Astrocyte (in vitro differentiated cells and primary cell): Measurements from ENCODE around the gene PHF21B. TPM values are rescaled to one million over a fixed set of nuclear protein-coding genes. Genes with fewer than 3 reads are reported as not detected.

Experiments
- DNase-seq: peaks from one replicate; pipeline ENCODE4 v3.0.0-alpha.2; 2010; ENCODE audit warnings: low read depth
- FAIRE-seq: peaks from 2 replicates; lab custom pipeline; 2011; peaks lifted over from hg19 to GRCh38; lab: Jason Lieb, UNC
- H2AFZ ChIP-seq: 2 replicates; pipeline ENCODE4 v1.6.0; 2012; ENCODE audit warnings: low read depth, low read length, inconsistent platforms
- H3K27ac ChIP-seq: 2 replicates; pipeline ENCODE4 v1.5.1; 2011; ENCODE audit warnings: low read depth, low read length, inconsistent platforms
- H3K27me3 ChIP-seq: 2 replicates; pipeline ENCODE4 v1.6.0; 2011; ENCODE audit warnings: low read length, inconsistent platforms; ENCODE audit not compliant: insufficient read depth
- H3K36me3 ChIP-seq: 2 replicates; pipeline ENCODE4 v1.5.1; 2011; ENCODE audit warnings: low read length, inconsistent platforms; ENCODE audit not compliant: insufficient read depth
- H3K4me1 ChIP-seq: 2 replicates; pipeline ENCODE4 v1.5.1; 2011; ENCODE audit warnings: low read length, inconsistent platforms; ENCODE audit not compliant: insufficient read depth
- H3K4me2 ChIP-seq: 2 replicates; pipeline ENCODE4 v1.6.0; 2012; ENCODE audit warnings: low read length, inconsistent platforms
- H3K4me3 ChIP-seq: 2 replicates; pipeline ENCODE4 v1.5.1; 2011; ENCODE audit warnings: low read depth, mild to moderate bottlenecking, low read length, inconsistent platforms; ENCODE audit not compliant: insufficient read depth
- H3K79me2 ChIP-seq: 2 replicates; pipeline ENCODE4 v1.6.0; 2012; ENCODE audit warnings: mild to moderate bottlenecking, low read length, inconsistent platforms; ENCODE audit not compliant: insufficient read depth
- H3K9ac ChIP-seq: 2 replicates; pipeline ENCODE4 v1.6.0; 2012; ENCODE audit warnings: mild to moderate bottlenecking, low read length, inconsistent platforms
- H3K9me3 ChIP-seq: 2 replicates; pipeline ENCODE4 v1.5.1; 2012; ENCODE audit warnings: low read depth, mild to moderate bottlenecking, low read length, inconsistent platforms; ENCODE audit not compliant: insufficient read depth
- H4K20me1 ChIP-seq: 2 replicates; pipeline ENCODE4 v1.6.0; 2012; ENCODE audit warnings: low read length, inconsistent platforms; ENCODE audit not compliant: insufficient read depth
- H3K27ac Mint-ChIP-seq: one replicate; pipeline ENCODE4 v1.8.0; 2021; ENCODE audit warnings: mild to moderate bottlenecking, mixed read lengths; ENCODE audit not compliant: unreplicated experiment
- H3K27me3 Mint-ChIP-seq: one replicate; pipeline ENCODE4 v1.8.0; 2021; ENCODE audit warnings: low read depth, mixed read lengths; ENCODE audit not compliant: unreplicated experiment
- H3K36me3 Mint-ChIP-seq: one replicate; pipeline ENCODE4 v1.8.0; 2021; ENCODE audit warnings: low read depth, mixed read lengths; ENCODE audit not compliant: unreplicated experiment
- H3K4me1 Mint-ChIP-seq: one replicate; pipeline ENCODE4 v1.8.0; 2021; ENCODE audit warnings: low read depth, mixed read lengths; ENCODE audit not compliant: unreplicated experiment
- H3K4me3 Mint-ChIP-seq: one replicate; pipeline ENCODE4 v1.8.0; 2021; ENCODE audit warnings: mild to moderate bottlenecking, moderate library complexity, mixed read lengths; ENCODE audit not compliant: unreplicated experiment
- H3K9me3 Mint-ChIP-seq: one replicate; pipeline ENCODE4 v1.8.0; 2021; ENCODE audit warnings: mild to moderate bottlenecking, mixed read lengths; ENCODE audit not compliant: unreplicated experiment
- CTCF ChIP-seq: IDR thresholded peaks from 2 replicates; pipeline ENCODE4 v1.5.1; 2011; ENCODE audit warnings: low read depth, mild to moderate bottlenecking, inconsistent platforms, low read length, moderate library complexity; ENCODE audit not compliant: insufficient read depth
- EZH2 ChIP-seq: IDR thresholded peaks from 2 replicates; pipeline ENCODE4 v1.6.1; 2012; ENCODE audit warnings: mild to moderate bottlenecking, low read length, inconsistent platforms; ENCODE audit not compliant: insufficient read depth
- total RNA-seq: library from RNA; stranded (reverse); gene quantifications from 2 replicates; pipeline ENCODE4 v1.2.1, GENCODE V29; 2021

The PHF21B gene
- total RNA-seq, 1 donor from 2014 or later: 6.3 TPM

- Histone ChIP-seq H3K27me3 (no peaks in the 10 kb centered on the region), H4K20me1 (peaks cover 32% of the 10 kb centered on the region)
Measured at GRCh38 chr22:44974454-44974853, 35.4 kb downstream of the PHF21B start.

GRCh38 chr22:44973829-44974228 lies 36.0 kb downstream of the PHF21B start:
- Mint-ChIP-seq H3K4me3 (no peak overlapping the region), H3K27me3 (peaks cover 3% of the 10 kb centered on the region), H3K4me1 (no peaks in the 10 kb centered on the region), H3K9me3 (no peaks in the 10 kb centered on the region), H3K36me3 (peaks cover 3% of the 10 kb centered on the region), H3K27ac (no peak overlapping the region)
- Histone ChIP-seq H2AFZ (no peak overlapping the region), H3K79me2 (no peaks in the 10 kb centered on the region), H3K4me1 (no peaks in the 10 kb centered on the region), H3K27ac (no peak overlapping the region), H3K4me3 (no peak overlapping the region), H3K36me3 (no peaks in the 10 kb centered on the region), H3K4me2 (no peak overlapping the region), H3K27me3 (no peaks in the 10 kb centered on the region), H3K9me3 (no peaks in the 10 kb centered on the region), H3K9ac (no peak overlapping the region), H4K20me1 (peaks cover 32% of the 10 kb centered on the region)
- TF ChIP-seq EZH2: no peak
- no peak for TF ChIP-seq CTCF
- DNase-seq (no peak), FAIRE-seq (no peak)

More at GRCh38 chr22:44974454-44974853, 35.4 kb downstream of the PHF21B start:
- no peak overlapping the region for H3K9ac ChIP-seq
- peaks cover 3% of the 10 kb centered on the region for H3K27me3 Mint-ChIP-seq
- H3K27ac Mint-ChIP-seq: no peak overlapping the region
- H3K79me2 ChIP-seq: no peaks in the 10 kb centered on the region
- no peaks in the 10 kb centered on the region for H3K4me1 Mint-ChIP-seq
- H3K4me1 ChIP-seq: no peaks in the 10 kb centered on the region
- H3K27ac ChIP-seq: no peak overlapping the region
- DNase-seq (no peak), FAIRE-seq (no peak)
- no peaks in the 10 kb centered on the region for H3K36me3 ChIP-seq
- no peaks in the 10 kb centered on the region for H3K9me3 ChIP-seq
- peaks cover 3% of the 10 kb centered on the region for H3K36me3 Mint-ChIP-seq
- no peak overlapping the region for H2AFZ ChIP-seq
- H3K9me3 Mint-ChIP-seq: no peaks in the 10 kb centered on the region
- no peak overlapping the region for H3K4me2 ChIP-seq
- no peak for TF ChIP-seq EZH2
- TF ChIP-seq CTCF: no peak
- no peak overlapping the region for H3K4me3 ChIP-seq
- no peak overlapping the region for H3K4me3 Mint-ChIP-seq

GRCh38 chr22:44972363-44973083 lies 37.3 kb downstream of the PHF21B start:
- Histone ChIP-seq H3K79me2 (no peaks in the 10 kb centered on the region), H3K4me1 (no peaks in the 10 kb centered on the region), H3K4me3 (no peak overlapping the region), H3K36me3 (no peaks in the 10 kb centered on the region), H2AFZ (no peak overlapping the region), H3K27ac (no peak overlapping the region), H3K4me2 (peak overlapping the region; percentile 8), H3K9me3 (no peaks in the 10 kb centered on the region), H3K27me3 (no peaks in the 10 kb centered on the region), H4K20me1 (peaks cover 32% of the 10 kb centered on the region), H3K9ac (no peak overlapping the region)
- peaks cover 3% of the 10 kb centered on the region for H3K36me3 Mint-ChIP-seq
- DNase-seq (no peak), FAIRE-seq (no peak)
- no peak overlapping the region for H3K4me3 Mint-ChIP-seq
- no peaks in the 10 kb centered on the region for H3K4me1 Mint-ChIP-seq
- TF ChIP-seq EZH2 (no peak), CTCF (no peak)
- peaks cover 3% of the 10 kb centered on the region for H3K27me3 Mint-ChIP-seq
- no peak overlapping the region for H3K27ac Mint-ChIP-seq
- H3K9me3 Mint-ChIP-seq: no peaks in the 10 kb centered on the region
